Endothelial cell of umbilical vein (primary cell): ENCODE measurements around the gene JMJD6. TPM values are rescaled to one million over a fixed set of nuclear protein-coding genes. Genes with fewer than 3 reads are reported as not detected.

Source experiments
- Bru-seq: library from RNA; stranded (reverse); fragments of 400-500 nt; gene quantifications from one replicate; lab custom pipeline; 2021; lab: Mats Ljungman, UMichigan
- BruChase-seq, 2 experiments: library from RNA; stranded (reverse); fragments of 400-500 nt; gene quantifications; one replicate each; lab custom pipeline; 2021; lab: Mats Ljungman, UMichigan
- BruUV-seq: library from RNA; stranded (reverse); fragments of 400-500 nt; replicated peaks from 2 replicates; lab custom pipeline; 2021; lab: Mats Ljungman, UMichigan
- CTCF ChIA-PET: fragments of 300-600, 350-600 bp; sonication (Branson Sonifier 250); formaldehyde crosslinking; loops from one replicate; lab custom pipeline; 2021; ENCODE audit warnings: antibody characterized with exemption, inconsistent platforms; lab: Charles Lee
- POLR2A ChIA-PET: fragments of 300-600, 350-600 bp; sonication (Branson Sonifier 250); formaldehyde crosslinking; loops from one replicate; lab custom pipeline; 2021; ENCODE audit warnings: antibody characterized with exemption, inconsistent platforms; lab: Charles Lee
- DNase-seq: peaks from one replicate; pipeline ENCODE4 v3.0.0-alpha.2; 2011; ENCODE audit warnings: low read depth, low spot score
- FAIRE-seq: peaks from 2 replicates; lab custom pipeline; 2011; peaks lifted over from hg19 to GRCh38; lab: Jason Lieb, UNC
- H2AFZ ChIP-seq: 2 replicates; pipeline ENCODE4 v1.6.0; 2012; ENCODE audit warnings: low read depth, low read length, control low read depth, inconsistent platforms
- H3K27ac ChIP-seq: 2 replicates; pipeline ENCODE4 v1.5.1; 2011; ENCODE audit warnings: low read depth, mild to moderate bottlenecking, control low read depth, low read length, moderate library complexity; ENCODE audit not compliant: insufficient read depth
- H3K27me3 ChIP-seq, 2 experiments: 2 replicates each; pipeline versions ENCODE4 v1.6.0 to v1.6.1; 2011; ENCODE audit warnings: low read length in 2 of 2, mixed read lengths in 1 of 2; ENCODE audit not compliant: control insufficient read depth in 2 of 2, insufficient read depth in 2 of 2
- H3K36me3 ChIP-seq, 2 experiments: 2 replicates in 1 of 2; 3 replicates in 1 of 2; pipeline ENCODE4 v1.5.1; 2011; ENCODE audit warnings: low read length in 2 of 2, mild to moderate bottlenecking in 1 of 2, moderate library complexity in 1 of 2; ENCODE audit not compliant: control insufficient read depth in 2 of 2, insufficient read depth in 2 of 2; ENCODE audit errors: extremely low read depth in 1 of 2
- H3K4me1 ChIP-seq: 3 replicates; pipeline ENCODE4 v1.5.1; 2011; ENCODE audit warnings: mild to moderate bottlenecking, low read length; ENCODE audit not compliant: control insufficient read depth, insufficient read depth; ENCODE audit errors: extremely low read depth
- H3K4me2 ChIP-seq: 2 replicates; pipeline ENCODE4 v1.6.1; 2011; ENCODE audit warnings: low read length, control low read depth, mixed read lengths; ENCODE audit not compliant: insufficient read depth
- H3K4me3 ChIP-seq, 3 experiments: fragments of 200-600 bp in 1 of 3; sonication (generic), shearing (Covaris generic) in 1 of 3; replicated peaks in 1 of 3; 2 replicates each; pipeline ENCODE4 v1.5.1; 2011 to 2016; ENCODE audit warnings: control low read depth in 3 of 3, low read length in 3 of 3, mild to moderate bottlenecking in 2 of 3, inconsistent platforms in 1 of 3, low read depth in 1 of 3, moderate library complexity in 1 of 3; ENCODE audit not compliant: insufficient read depth in 1 of 3
- H3K79me2 ChIP-seq: 2 replicates; pipeline ENCODE4 v1.6.0; 2012; ENCODE audit warnings: low read length, inconsistent platforms; ENCODE audit not compliant: control insufficient read depth, insufficient read depth
- H3K9ac ChIP-seq: replicated peaks from 2 replicates; pipeline ENCODE3; 2011; ENCODE audit warnings: low read length, control low read depth; ENCODE audit not compliant: insufficient read depth; ENCODE audit errors: extremely low read depth
- H3K9me1 ChIP-seq: replicated peaks from 3 replicates; pipeline ENCODE4 v1.6.0; 2011; ENCODE audit warnings: mild to moderate bottlenecking, low read length; ENCODE audit not compliant: control insufficient read depth, insufficient read depth; ENCODE audit errors: extremely low read depth
- H3K9me3 ChIP-seq: replicated peaks from 2 replicates; pipeline ENCODE4 v1.5.1; 2012; ENCODE audit warnings: low read length, inconsistent platforms; ENCODE audit not compliant: control insufficient read depth, insufficient read depth
- H4K20me1 ChIP-seq: replicated peaks from 2 replicates; pipeline ENCODE3; 2011; ENCODE audit warnings: mild to moderate bottlenecking, low read length; ENCODE audit not compliant: control insufficient read depth, insufficient read depth; ENCODE audit errors: extremely low read depth
- FOS ChIP-seq: IDR thresholded peaks from 2 replicates; pipeline ENCODE4 v1.6.1; 2011; ENCODE audit warnings: mild to moderate bottlenecking, low read length, moderate library complexity, borderline replicate concordance; ENCODE audit not compliant: insufficient read depth
- JUN ChIP-seq: IDR thresholded peaks from 2 replicates; pipeline ENCODE4 v1.6.1; 2011; ENCODE audit warnings: borderline replicate concordance, low read depth; ENCODE audit not compliant: insufficient read length, insufficient read depth
- POLR2A ChIP-seq: IDR thresholded peaks from 2 replicates; pipeline ENCODE4 v1.6.1; 2012; ENCODE audit warnings: low read depth, mild to moderate bottlenecking, control low read depth, low read length
- POLR2AphosphoS5 ChIP-seq: IDR thresholded peaks from 2 replicates; pipeline ENCODE4 v1.6.1; 2012; ENCODE audit warnings: low read depth, mild to moderate bottlenecking, control low read depth, low read length, moderate library complexity; ENCODE audit not compliant: insufficient read depth
- dilution Hi-C: fragments of 300-500 bp; cut with MboI; formaldehyde crosslinking; loops from one replicate; pipeline ENCODE4 v1.15.0; 2019; ENCODE audit warnings: low sequenced_read_pairs; ENCODE audit not compliant: extremely low pct_ligation_motif_present
- intact Hi-C: fragments of 100-400 bp; cut with micrococcal nuclease; formaldehyde crosslinking; loops from one replicate; pipeline ENCODE4 v1.10.0; 2022
- long read RNA-seq: library from polyadenylated mRNA; stranded (forward); transcript quantifications from one replicate; pipeline ENCODE4 v2.0.0, GENCODE V29; 2021
- polyA minus RNA-seq, 3 experiments: library from RNA; depleted of rRNA, polyadenylated mRNA; stranded (reverse); fragments of >200 nt; gene quantifications; 1 replicate in 1 of 3; 2 replicates in 2 of 3; pipeline ENCODE4 v1.2.3, GENCODE V29; 2011
- polyA plus RNA-seq, 4 experiments: library from polyadenylated mRNA; depleted of rRNA in 3 of 4; stranded (reverse) in 3 of 4; unstranded in 1 of 4; fragments of >200 nt; gene quantifications; 2 replicates each; pipeline versions ENCODE4 v1.2.1 to v1.2.3, GENCODE V29; 2011 to 2012; ENCODE audit warnings: missing spikeins in 1 of 4
- total RNA-seq: library from RNA; stranded (reverse); gene quantifications from 2 replicates; pipeline ENCODE4 v1.2.3, GENCODE V29; 2021
- TF ChIP-seq, protein P1 (sequence below), 2 donors: IDR thresholded peaks; 1 replicate in 1 of 2; 2 replicates in 1 of 2; pipeline ENCODE4 v1.5.1; 2011; ENCODE audit warnings: low read length in 2 of 2, mild to moderate bottlenecking in 2 of 2, moderate library complexity in 2 of 2, control low read depth in 1 of 2, inconsistent platforms in 1 of 2, low read depth in 1 of 2; ENCODE audit not compliant: insufficient read depth in 1 of 2; ENCODE audit errors: extremely low read depth in 1 of 2

JMJD6 gene
- total RNA-seq (36.6 and 41.6 TPM in 2 replicates), polyA plus RNA-seq (18.4 and 19.8 TPM in 2 replicates), polyA minus RNA-seq (7.2 and 14.3 TPM in 2 replicates), Bru-seq, nascent RNA (percentile 72 among the genes with signal in this experiment), BruChase-seq, experiment 1, labeled RNA remaining after a 6-hour chase (percentile 82 among the genes with signal in this experiment), BruChase-seq, experiment 2, labeled RNA remaining after a 2-hour chase (percentile 82 among the genes with signal in this experiment)
- 15.0 and 16.0 TPM in 2 replicates for polyA plus RNA-seq (2011; cell fraction: cytosol; rRNA removed)
- polyA plus RNA-seq (2011; cell fraction: nucleus; rRNA removed): 19.2 and 25.9 TPM in 2 replicates
- 35.8 and 40.0 TPM in 2 replicates for polyA plus RNA-seq (2012)
- polyA minus RNA-seq (2011; cell fraction: cytosol; rRNA and poly(A)+ RNA removed): 16.6 TPM
- 7.3 and 13.0 TPM in 2 replicates for polyA minus RNA-seq (2011; cell fraction: nucleus; rRNA and poly(A)+ RNA removed)
- long read RNA-seq, transcript JMJD6-202 (6 exons, 1,603 nt): major isoform, 68 of 91 reads
- long read RNA-seq, partial matches to known transcripts: 5 of 91 reads
- long read RNA-seq, other reads (novel, unspliced or antisense): 14 of 91 reads

DNA sequence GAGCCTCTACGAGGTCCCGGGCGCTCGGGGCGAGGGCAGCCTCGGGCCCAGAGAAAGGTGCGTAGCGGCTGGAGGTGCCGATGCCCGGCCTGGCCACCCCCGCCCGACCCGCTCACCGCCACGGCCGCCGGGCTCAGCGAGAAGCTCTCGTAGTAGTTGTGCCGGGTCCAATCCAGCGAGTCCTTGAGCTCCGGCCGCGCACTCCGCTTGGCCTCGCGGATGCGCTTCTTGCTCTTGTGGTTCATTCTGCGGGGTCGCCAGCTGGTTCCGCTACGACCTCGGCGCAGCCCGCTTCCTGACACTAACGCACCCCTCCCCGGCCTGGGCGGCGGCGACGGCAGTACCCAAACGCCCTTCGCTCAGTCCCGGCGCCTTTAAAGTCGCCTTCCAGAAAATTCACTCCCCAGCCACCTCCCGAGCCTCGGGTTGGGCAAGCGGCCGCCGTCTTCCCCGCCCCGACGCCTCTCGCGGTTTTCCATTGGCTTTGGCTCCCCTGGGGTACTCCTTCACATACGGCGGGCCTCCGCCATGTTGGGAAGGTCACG is at the start of gene JMJD6:
JMJD6 (minus strand) TSS at position 376 of the 545 bp plus-strand sequence; CDS start at position 245, 131 bp downstream.
- dilution Hi-C loops: no loop called here
- peak; percentile 96 for DNase-seq
- H2AFZ ChIP-seq: peak within 1 kb of the TSS; percentile 57

More for the DNA sequence above, at the start of gene JMJD6:
- ChIA-PET CTCF (interaction anchor here (0.6 to 3.2 kb wide), 11 partner anchors 10 to 502 kb away, joined by 3 to 22 read pairs (median 4); partner anchors contain the start of genes MFSD11 and SRSF2), POLR2A (interaction anchor here (0.7 to 1.0 kb wide), 3 partner anchors 9 to 12 kb away, joined by 3 to 6 read pairs (median 4); partner anchors contain the start of gene MFSD11)
- Histone ChIP-seq H3K27me3 (no peaks in the 10 kb centered on the region), H3K4me2 (peak within 1 kb of the TSS; percentile 71), H4K20me1 (no peaks in the 10 kb centered on the region), H3K9me3 (no peaks in the 10 kb centered on the region), H3K9ac (peak within 1 kb of the TSS; percentile 92), H3K9me1 (no peaks in the 10 kb centered on the region), H3K27ac (peak within 1 kb of the TSS; percentile 85), H3K4me3 (peak within 1 kb of the TSS; percentile 66 to 99 (median 90)), H3K36me3 (peaks cover 8 to 14% of the 10 kb centered on the region in 2 experiments), H3K4me1 (peaks cover 18% of the 10 kb centered on the region), H3K79me2 (peaks cover 58% of the 10 kb centered on the region)
- TF ChIP-seq POLR2A (peak; percentile 88), POLR2AphosphoS5 (peak; percentile 94), JUN (no peak), FOS (peak; percentile 12)
- TF ChIP-seq, protein P1, sequence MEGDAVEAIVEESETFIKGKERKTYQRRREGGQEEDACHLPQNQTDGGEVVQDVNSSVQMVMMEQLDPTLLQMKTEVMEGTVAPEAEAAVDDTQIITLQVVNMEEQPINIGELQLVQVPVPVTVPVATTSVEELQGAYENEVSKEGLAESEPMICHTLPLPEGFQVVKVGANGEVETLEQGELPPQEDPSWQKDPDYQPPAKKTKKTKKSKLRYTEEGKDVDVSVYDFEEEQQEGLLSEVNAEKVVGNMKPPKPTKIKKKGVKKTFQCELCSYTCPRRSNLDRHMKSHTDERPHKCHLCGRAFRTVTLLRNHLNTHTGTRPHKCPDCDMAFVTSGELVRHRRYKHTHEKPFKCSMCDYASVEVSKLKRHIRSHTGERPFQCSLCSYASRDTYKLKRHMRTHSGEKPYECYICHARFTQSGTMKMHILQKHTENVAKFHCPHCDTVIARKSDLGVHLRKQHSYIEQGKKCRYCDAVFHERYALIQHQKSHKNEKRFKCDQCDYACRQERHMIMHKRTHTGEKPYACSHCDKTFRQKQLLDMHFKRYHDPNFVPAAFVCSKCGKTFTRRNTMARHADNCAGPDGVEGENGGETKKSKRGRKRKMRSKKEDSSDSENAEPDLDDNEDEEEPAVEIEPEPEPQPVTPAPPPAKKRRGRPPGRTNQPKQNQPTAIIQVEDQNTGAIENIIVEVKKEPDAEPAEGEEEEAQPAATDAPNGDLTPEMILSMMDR (IDR thresholded peaks at IDR 0.05; ENCODE audit: extremely low read depth in 1 of 2, insufficient read depth in 1 of 2, low read depth in 1 of 2, low read length in 2 of 2): no peak
- FAIRE-seq: peak; percentile 86
- BruUV-seq: TSS peak; percentile 56
- intact Hi-C loops: loop anchor here (1.0 kb wide), 2 partner anchors 11 to 15 kb away; partner anchors contain the start of gene SRSF2
